ENCODE results near the gene CTTNBP2. TPM values are rescaled to one million over a fixed set of nuclear protein-coding genes. Genes with fewer than 3 reads are reported as not detected.

CTTNBP2 gene
- total RNA-seq, 1 donor from 2014 or later = 2.9 TPM

GRCh38 chr7:117776224-117776623, 97.0 kb downstream of the CTTNBP2 start:
- Mint-ChIP-seq H3K9me3 (ENCODE audit: low read depth) (no peaks in the 10 kb centered on the region), H3K27me3 (ENCODE audit: low read depth) (no peaks in the 10 kb centered on the region), H3K4me3 (ENCODE audit: unreplicated experiment) (no peak overlapping the region), H3K27ac (ENCODE audit: unreplicated experiment) (no peak overlapping the region), H3K4me1 (ENCODE audit: low read depth) (peaks cover 16% of the 10 kb centered on the region), H3K36me3 (ENCODE audit: low read depth) (no peaks in the 10 kb centered on the region)
- no peak for DNase-seq (ENCODE audit: low spot score)
- TF ChIP-seq CTCF (IDR thresholded peaks at IDR 0.05) = no peak

- H3K4me1 Mint-ChIP-seq (ENCODE audit: low read depth) = peaks cover 12% of the 10 kb centered on the region
- no peak overlapping the region for H3K4me3 Mint-ChIP-seq (ENCODE audit: unreplicated experiment)
- no peak for TF ChIP-seq CTCF (IDR thresholded peaks at IDR 0.05)
- no peaks in the 10 kb centered on the region for H3K9me3 Mint-ChIP-seq (ENCODE audit: low read depth)
- H3K36me3 Mint-ChIP-seq (ENCODE audit: low read depth) = no peaks in the 10 kb centered on the region
- no peaks in the 10 kb centered on the region for H3K27me3 Mint-ChIP-seq (ENCODE audit: low read depth)
- no peak overlapping the region for H3K27ac Mint-ChIP-seq (ENCODE audit: unreplicated experiment)
- DNase-seq (ENCODE audit: low spot score) = no peak
These were observed 97.4 kb downstream of the CTTNBP2 start for GRCh38 chr7:117775801-117776200.

GRCh38 chr7:117774943-117775342, 98.3 kb downstream of the CTTNBP2 start:
- Mint-ChIP-seq H3K36me3 (ENCODE audit: low read depth) (no peaks in the 10 kb centered on the region), H3K4me3 (ENCODE audit: unreplicated experiment) (no peak overlapping the region), H3K27me3 (ENCODE audit: low read depth) (no peaks in the 10 kb centered on the region), H3K4me1 (ENCODE audit: low read depth) (peaks cover 4% of the 10 kb centered on the region), H3K9me3 (ENCODE audit: low read depth) (no peaks in the 10 kb centered on the region), H3K27ac (ENCODE audit: unreplicated experiment) (no peak overlapping the region)
- no peak for TF ChIP-seq CTCF (IDR thresholded peaks at IDR 0.05)
- DNase-seq (ENCODE audit: low spot score) = no peak

GRCh38 chr7:117772421-117772820, 100.8 kb downstream of the CTTNBP2 start:
- Mint-ChIP-seq H3K9me3 (ENCODE audit: low read depth) (no peaks in the 10 kb centered on the region), H3K36me3 (ENCODE audit: low read depth) (no peaks in the 10 kb centered on the region), H3K4me3 (ENCODE audit: unreplicated experiment) (no peak overlapping the region), H3K27ac (ENCODE audit: unreplicated experiment) (no peak overlapping the region), H3K4me1 (ENCODE audit: low read depth) (peaks cover 10% of the 10 kb centered on the region), H3K27me3 (ENCODE audit: low read depth) (no peaks in the 10 kb centered on the region)
- no peak for DNase-seq (ENCODE audit: low spot score)
- TF ChIP-seq CTCF (IDR thresholded peaks at IDR 0.05) = no peak

GRCh38 chr7:117771756-117772155, 101.5 kb downstream of the CTTNBP2 start:
- no peak for TF ChIP-seq CTCF (IDR thresholded peaks at IDR 0.05)
- no peaks in the 10 kb centered on the region for H3K36me3 Mint-ChIP-seq (ENCODE audit: low read depth)
- H3K27me3 Mint-ChIP-seq (ENCODE audit: low read depth) = no peaks in the 10 kb centered on the region
- H3K9me3 Mint-ChIP-seq (ENCODE audit: low read depth) = no peaks in the 10 kb centered on the region
- no peak overlapping the region for H3K4me3 Mint-ChIP-seq (ENCODE audit: unreplicated experiment)
- no peak overlapping the region for H3K27ac Mint-ChIP-seq (ENCODE audit: unreplicated experiment)
- no peak for DNase-seq (ENCODE audit: low spot score)
- H3K4me1 Mint-ChIP-seq (ENCODE audit: low read depth) = peaks cover 9% of the 10 kb centered on the region
